Fibroblast of mammary gland (primary cell): ENCODE results near the gene TXNL4B.
"Not testable (repeated sequence)": the region's sequence is repeated elsewhere in the genome, so short reads cannot be mapped to it uniquely, and the experiment has no call there.

Source experiments
- DNase-seq: peaks from one replicate; pipeline ENCODE4 v3.0.0-alpha.2; 2010; ENCODE audit warnings: low read depth
- H3K4me3 ChIP-seq: 2 replicates; pipeline ENCODE4 v1.5.1; 2011; ENCODE audit warnings: low read depth, mild to moderate bottlenecking, low read length, moderate library complexity; ENCODE audit not compliant: control insufficient read depth
- CTCF ChIP-seq: conservative IDR thresholded peaks from 2 replicates; pipeline ENCODE4 v1.5.1; 2011; ENCODE audit warnings: low read depth, low read length, inconsistent platforms; ENCODE audit not compliant: control insufficient read depth, insufficient read depth

The TXNL4B gene

GRCh38 chr16:72083778-72084404, 9.5 kb downstream of the TXNL4B start:
- no peak overlapping the region for H3K4me3 ChIP-seq
- no peak for TF ChIP-seq CTCF
- DNase-seq, result no peak

- DNase-seq, H3K4me3 ChIP-seq: not testable (repeated sequence)
Measured at GRCh38 chr16:72076991-72077706, 16.3 kb downstream of the TXNL4B start.

- not testable (repeated sequence) for H3K4me3 ChIP-seq, DNase-seq
Measured at GRCh38 chr16:72075067-72075466, 18.4 kb downstream of the TXNL4B start.

- peak; percentile 40 for DNase-seq
- no peak overlapping the region for H3K4me3 ChIP-seq
- no peak for TF ChIP-seq CTCF
Measured at GRCh38 chr16:72073560-72074230, 19.7 kb downstream of the TXNL4B start.

- DNase-seq, result peak; percentile 64
- H3K4me3 ChIP-seq, result no peak overlapping the region
- no peak for TF ChIP-seq CTCF
Measured at GRCh38 chr16:72072514-72073342, 20.7 kb downstream of the TXNL4B start.

GRCh38 chr16:72068930-72069329, 24.5 kb downstream of the TXNL4B start:
- H3K4me3 ChIP-seq, result no peak overlapping the region
- DNase-seq, result no peak
- TF ChIP-seq CTCF, result no peak

- DNase-seq, result peak; percentile 68
- TF ChIP-seq CTCF, result peak; percentile 97
- H3K4me3 ChIP-seq, result no peak overlapping the region
Measured at GRCh38 chr16:72066747-72067146, 26.7 kb downstream of the TXNL4B start.
